ENCODE results near the gene NDE1.
"Not testable (repeated sequence)": the region's sequence is repeated elsewhere in the genome, so short reads cannot be mapped to it uniquely, and the experiment has no call there.

The NDE1 gene

DNA sequence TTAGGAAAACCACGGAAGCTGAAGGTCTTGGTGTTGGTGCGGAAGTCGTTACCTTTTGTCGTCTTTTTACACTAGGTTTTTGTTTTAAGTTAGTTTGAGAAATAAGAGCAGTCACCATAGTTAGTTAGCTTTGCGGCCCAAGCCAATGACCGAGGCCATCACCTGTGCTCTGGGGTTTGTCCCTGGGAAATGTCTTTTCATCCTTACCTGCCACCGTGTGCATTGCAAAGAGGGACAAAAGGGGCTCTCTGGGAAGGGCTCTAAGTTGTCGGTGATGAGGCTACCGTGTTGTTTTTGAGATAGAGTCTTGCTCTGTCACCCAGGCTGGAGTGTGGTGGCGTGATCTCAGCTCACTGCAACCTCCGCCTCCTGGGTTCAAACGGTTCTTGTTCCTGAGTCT, 49.8 kb downstream of the NDE1 start:
- DNase-seq (ENCODE audit: low read depth in 2 of 2): no peak

DNA sequence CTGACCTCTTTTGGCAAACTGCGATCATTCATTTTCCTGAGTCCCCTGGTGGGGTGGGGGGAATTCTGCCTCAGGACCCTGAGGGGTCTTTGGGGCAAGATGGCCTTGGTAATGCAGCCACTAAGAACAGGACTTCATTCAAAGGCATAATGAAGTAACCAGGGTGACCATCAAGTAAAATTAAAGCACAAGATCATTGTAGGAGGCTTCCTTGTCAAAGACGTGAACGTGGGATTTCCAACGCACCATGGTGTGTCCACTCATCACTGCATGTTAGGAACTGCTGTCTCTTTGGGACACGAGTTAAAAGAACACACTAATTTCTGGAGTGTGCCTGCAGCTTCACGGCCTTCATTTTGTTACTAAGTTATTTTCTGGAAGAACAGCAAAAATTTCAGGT, 51.3 kb downstream of the NDE1 start:
- DNase-seq (ENCODE audit: low read depth in 2 of 2): no peak

DNA sequence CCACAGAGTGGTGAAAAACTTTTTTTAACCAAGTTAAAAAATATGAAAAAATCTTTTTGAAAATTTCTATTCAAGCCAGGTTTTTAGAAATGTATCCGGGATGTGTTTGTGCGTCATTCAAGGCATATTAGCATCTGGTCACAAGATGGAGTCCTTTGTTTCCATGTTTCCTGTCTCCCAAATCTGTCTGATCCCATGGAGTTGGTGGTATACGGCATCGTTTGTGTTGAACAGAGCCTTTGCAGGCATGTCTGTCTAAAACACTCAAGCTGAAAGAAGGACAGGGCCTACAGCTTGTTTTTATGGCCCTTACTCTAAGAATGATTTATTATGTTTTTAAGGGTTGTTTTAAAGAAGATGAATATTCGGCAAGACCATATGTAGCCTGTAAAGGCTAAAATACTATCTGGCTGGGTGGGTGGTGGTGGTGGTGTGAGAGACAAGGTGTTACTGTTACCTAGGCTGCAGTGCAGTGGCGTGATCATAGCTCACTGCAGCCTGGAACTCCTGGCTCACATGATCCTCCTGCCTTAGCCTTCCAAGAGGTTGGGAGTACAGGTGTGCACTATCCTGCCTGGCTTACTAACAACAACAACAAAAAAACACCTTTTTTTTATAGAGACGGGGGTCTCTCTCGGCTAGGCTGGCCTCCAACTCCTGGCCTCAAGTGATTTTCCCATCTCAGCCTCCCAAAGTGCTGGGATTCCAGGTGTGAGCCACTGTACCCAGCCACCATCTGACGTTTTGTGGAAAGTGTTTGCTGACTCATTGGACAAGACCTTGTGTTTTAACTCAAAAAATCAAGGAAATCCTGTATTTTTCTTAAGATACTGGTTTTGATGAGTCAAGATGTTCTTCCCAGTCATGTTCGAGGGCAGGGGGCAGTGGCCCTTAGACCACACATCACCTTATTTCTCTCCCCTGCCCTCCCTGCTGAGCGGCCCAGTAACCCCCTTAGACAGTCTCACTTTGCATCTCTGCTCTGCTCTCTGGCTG, 52.2 kb downstream of the NDE1 start:
- DNase-seq (ENCODE audit: low read depth in 2 of 2): no peak

GRCh38 chr16:15703029-15703736, 53.1 kb downstream of the NDE1 start:
- no peak for DNase-seq (ENCODE audit: low read depth in 2 of 2)

- DNase-seq (ENCODE audit: low read depth in 2 of 2): peak; percentile 54 to 70
Measured at GRCh38 chr16:15704545-15704987, 54.5 kb downstream of the NDE1 start.

DNA sequence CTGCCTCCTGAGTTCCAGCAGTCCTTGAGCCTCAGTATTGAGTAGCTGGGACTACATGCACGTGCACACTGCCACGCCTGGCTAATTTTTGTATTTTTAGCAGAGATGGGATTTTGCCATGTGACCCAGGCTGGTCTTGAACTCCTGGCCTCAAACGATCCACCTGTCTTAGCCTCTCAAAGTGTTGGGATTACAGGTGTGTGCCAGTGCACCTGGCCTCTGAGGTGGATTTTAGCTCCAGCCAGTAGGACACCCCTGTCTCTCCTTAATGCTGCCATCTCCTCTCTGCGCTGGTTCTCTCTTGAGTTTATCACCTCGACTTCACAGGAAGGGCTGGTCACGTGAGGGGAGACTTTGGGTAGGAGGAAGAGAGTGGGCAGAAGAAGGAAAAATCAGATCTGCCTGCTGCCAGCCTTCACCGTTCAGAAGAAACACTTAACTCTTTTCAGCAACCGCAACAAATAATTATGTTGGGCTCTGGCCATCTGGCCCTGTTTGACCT, 55.1 kb downstream of the NDE1 start:
- no peak for DNase-seq (ENCODE audit: low read depth in 2 of 2)

DNA sequence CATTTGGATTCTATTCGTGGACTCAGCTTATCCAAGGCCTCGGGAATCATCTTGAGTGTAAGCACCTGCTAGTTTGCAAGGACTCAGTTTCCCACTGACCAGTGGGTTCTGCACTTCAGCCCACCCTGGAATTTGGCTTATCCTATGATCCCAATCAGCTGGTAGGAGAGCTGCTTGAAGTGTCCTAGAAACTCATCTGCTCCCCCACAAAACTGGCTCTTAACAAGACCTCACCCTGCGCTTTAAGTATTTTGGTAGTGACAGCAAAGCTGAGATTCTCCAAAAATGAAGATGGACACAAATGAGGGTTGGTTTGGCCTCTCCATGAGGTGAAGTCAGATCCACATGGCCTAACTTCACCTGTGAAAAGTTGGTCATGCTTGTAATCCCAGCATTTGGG, 57.3 kb downstream of the NDE1 start:
- DNase-seq (ENCODE audit: low read depth in 2 of 2): no peak

DNA sequence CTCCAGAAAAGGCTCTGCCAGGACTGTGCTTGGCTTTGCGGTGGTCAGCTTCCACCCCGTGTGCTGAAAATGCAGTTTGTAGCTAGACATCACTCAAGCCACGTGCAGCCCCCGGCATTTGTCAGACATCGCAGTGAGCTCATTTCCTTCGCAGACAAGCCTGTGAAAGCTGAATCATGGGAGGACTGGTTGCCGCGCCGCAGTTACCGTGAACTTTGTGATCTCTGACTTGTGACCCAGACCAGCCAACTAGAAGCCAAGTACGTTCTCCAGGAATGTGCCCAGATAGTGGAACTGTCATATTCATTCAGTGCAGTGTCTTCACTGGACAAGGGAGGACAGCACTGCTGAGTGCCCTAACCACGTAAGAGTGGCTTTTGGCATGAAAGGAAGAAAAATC, 58.1 kb downstream of the NDE1 start:
- no peak for DNase-seq (ENCODE audit: low read depth in 2 of 2)

GRCh38 chr16:15708997-15709396, 59.0 kb downstream of the NDE1 start:
- DNase-seq (ENCODE audit: low read depth in 2 of 2): no peak

GRCh38 chr16:15714393-15715172, 64.5 kb downstream of the NDE1 start:
- no peak for DNase-seq (ENCODE audit: low read depth in 2 of 2)

DNA sequence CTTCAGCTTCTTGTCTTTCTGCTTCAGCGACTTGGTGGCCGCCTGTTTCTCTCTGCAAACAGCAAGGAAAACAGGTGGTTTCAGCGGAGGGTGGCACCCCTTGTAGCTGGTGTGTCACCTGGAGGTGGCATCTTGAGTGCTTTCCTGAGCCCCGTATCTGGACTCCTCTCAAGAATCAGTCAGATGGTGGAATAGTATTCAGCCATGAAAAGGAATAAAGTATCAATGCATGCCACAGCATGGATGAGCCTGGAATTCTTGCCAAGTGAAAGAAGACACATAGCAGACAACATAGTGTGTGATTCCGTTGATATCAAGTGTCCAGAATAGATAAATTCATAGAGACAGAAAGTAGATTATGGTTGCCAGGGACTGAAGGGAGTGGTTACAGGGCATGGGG, 65.2 kb downstream of the NDE1 start:
- DNase-seq (ENCODE audit: low read depth in 2 of 2): no peak

DNA sequence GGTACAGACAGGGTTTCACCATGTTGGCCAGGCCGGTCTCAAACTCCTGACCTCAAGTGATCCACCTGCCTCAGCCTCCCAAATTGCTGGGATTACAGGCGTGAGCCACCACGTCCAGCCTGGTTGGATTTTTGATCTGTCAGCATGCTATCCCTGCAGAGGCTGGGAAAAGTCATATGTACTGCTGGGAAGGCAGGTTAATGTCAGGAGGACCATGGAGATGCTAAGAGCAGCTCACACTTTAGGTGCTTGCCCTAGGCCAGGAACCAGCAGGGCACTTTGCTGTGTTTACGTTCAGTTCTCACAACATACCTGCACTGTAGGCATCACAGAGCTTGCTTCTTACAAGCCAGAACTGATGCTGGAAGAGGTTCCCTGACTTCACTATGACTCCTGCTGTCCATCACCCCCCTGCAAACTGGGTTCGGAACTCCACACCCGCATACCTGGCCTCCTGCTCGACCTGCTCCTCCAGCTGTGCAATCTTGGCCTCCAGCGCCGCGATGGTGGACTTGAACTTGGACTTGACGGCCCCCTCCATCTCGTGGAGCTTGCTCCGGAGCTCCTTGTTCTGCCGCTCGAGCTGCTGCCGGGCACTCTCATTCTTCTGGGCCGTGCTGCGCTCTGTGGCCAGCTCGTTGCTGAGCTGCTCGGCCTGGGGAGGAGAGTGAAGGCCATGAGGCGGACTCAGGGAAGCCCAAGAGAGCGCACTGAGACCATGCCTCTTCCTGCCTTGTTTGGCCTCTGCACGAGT, 66.8 kb downstream of the NDE1 start:
- no peak for DNase-seq (ENCODE audit: low read depth in 2 of 2)

GRCh38 chr16:15721018-15721417, 71.0 kb downstream of the NDE1 start:
- DNase-seq (ENCODE audit: low read depth in 2 of 2): no peak

GRCh38 chr16:15723808-15724207, 73.8 kb downstream of the NDE1 start:
- no peak for DNase-seq (ENCODE audit: low read depth in 2 of 2)

- DNase-seq (ENCODE audit: low read depth in 2 of 2): no peak
Measured at GRCh38 chr16:15725641-15726240, 75.7 kb downstream of the NDE1 start.

- no peak for DNase-seq (ENCODE audit: low read depth in 2 of 2)
Measured at GRCh38 chr16:15726715-15727114, 76.7 kb downstream of the NDE1 start.

DNA sequence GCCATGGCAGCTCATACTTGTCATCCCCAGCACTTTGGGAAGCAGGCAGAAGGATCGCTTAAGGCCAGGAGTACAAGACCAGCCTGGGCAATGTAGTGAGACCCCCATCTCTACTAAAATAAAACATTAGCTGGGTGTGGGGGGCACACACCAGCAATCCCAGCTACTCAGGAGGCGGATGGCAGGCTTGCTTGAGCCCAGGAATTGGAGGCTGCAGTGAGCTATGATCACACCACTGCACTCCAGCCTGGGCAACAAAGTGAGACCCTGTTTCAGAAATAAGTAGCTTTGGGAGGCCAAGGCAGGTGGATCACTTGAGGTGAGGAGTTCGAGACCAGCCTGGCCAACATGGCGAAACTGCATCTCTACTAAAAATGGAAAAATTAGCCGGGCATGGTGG, 77.7 kb downstream of the NDE1 start:
- not testable (repeated sequence) for DNase-seq (ENCODE audit: low read depth in 2 of 2)

DNA sequence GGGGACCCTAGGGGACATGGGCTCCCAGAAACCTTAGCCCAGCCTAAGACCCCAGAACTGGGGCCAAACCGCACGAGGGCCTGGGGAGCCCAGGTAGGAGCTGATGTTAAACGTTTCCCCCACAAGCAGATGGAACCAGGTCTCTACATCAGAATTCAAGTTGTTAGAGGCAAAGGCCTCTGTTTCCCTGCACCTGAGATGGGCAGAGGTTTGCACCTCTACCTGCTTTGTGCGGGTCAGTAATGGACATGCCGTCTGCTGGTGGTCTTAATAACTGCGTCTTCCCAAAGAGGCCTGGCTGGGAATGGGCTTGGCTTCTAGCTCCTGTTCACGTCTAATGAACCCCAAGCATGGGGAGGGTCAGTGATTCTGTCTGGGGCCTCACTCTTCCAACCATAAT, 79.1 kb downstream of the NDE1 start:
- DNase-seq (ENCODE audit: low read depth in 2 of 2): no peak

DNA sequence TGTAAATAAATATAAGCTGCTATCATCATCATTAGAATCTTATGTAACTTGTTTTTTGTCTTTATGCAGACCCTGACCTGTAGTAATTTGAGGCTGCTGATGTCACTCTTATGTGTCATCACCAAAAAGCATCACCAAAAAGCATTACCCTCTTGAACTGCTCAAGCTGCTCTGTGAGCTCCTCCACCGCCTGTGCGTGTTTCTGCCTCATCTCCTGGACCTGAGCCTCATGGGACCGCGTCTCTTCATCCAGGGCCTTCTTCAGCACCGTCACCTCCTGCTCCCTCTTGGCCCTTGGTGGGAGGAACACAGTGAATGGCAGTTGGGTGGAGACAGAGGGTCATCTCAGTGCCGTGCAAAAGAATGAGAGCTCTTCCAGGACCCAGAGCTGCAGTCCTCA, 82.4 kb downstream of the NDE1 start:
- DNase-seq (ENCODE audit: low read depth in 2 of 2): no peak

DNA sequence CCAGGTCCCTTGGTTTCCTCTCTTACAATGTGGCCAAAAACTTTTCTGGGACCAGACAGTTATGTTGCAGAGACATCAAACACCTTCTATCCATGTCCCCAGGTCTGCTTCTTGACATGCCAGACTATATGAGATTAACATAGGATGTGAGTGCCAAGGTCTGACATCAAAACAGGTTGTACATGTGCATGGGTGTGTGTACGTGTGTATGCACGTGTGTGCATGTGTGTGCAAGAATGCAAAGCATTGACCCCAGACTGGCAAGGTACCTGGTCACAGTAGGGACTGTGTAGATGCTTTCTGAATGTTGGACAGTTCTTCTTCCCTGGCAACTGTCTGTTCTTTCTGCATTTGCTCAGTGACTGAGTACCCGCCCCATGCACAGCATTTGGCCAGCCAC, 85.6 kb downstream of the NDE1 start:
- no peak for DNase-seq (ENCODE audit: low read depth in 2 of 2)

DNA sequence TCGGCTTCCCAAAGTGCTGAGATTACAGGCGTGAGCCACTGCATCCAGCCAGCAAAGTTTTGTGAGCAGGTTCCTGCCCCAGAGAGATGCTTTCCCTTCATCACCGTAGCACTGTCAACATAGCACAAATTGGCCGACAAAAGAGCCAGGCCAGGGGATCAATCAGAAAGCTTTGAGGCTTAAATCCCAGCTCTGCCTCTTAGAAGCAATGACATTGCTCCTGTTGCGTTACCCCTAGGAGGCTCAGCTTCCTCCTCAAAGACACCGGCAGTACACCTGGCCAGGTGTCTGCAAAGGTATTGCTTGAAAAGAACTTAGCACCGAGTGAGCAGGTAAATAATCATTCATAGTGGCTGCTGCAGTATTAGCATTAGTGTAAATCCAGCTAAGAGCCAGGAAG, 86.5 kb downstream of the NDE1 start:
- DNase-seq (ENCODE audit: low read depth in 2 of 2): no peak
